ENCODE data around the gene FOXO6.
A peak's percentile ranks its signal among the peaks of the same experiment; 100 is the strongest.

The FOXO6 gene

GRCh38 chr1:41368366-41368765 is 7.1 kb downstream of the FOXO6 start:
- H3K4ac ChIP-seq (ENCODE audit: low read length), result no peak overlapping the region

DNA sequence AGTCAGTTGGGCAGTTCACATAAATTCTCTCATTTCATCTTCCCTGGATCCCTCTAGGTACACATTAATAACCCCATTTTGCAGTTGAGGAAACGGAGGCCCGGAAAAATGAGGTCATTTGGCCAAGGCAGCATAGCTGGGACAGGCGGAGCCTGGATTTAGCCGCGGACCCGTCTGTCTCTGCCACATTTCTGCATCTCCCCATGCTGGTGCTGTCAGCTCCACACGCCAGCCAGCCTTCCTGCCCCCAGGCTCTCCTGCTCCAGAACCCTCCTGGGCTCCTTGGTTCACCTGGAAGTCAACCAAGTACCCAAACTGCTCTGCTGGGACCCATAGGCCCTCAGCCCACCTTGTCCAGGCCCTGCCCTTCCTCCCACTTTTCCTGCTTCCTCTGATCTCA is 7.6 kb downstream of the FOXO6 start:
- no peak overlapping the region for H3K9ac ChIP-seq (ENCODE audit: low read depth, low read length, poor library complexity)
- H4K91ac ChIP-seq (ENCODE audit: low read depth, low read length, poor library complexity), result no peak overlapping the region
- peak overlapping the region; percentile 53 for H3K18ac ChIP-seq (ENCODE audit: low read length)
- no peak overlapping the region for H3K4ac ChIP-seq (ENCODE audit: low read length)
- H4K8ac ChIP-seq (ENCODE audit: low read depth, low read length), result no peak overlapping the region
- H3K4me1 ChIP-seq (ENCODE audit: control insufficient read depth in 2 of 2, insufficient read depth in 1 of 2, low read depth in 1 of 2, low read length in 2 of 2), result peaks cover 25 to 33% of the 10 kb centered on the region in 2 donors
- peak overlapping the region; percentile 0 for H2AK5ac ChIP-seq (ENCODE audit: low read depth, low read length)
- no peak overlapping the region for H2BK12ac ChIP-seq (ENCODE audit: low read length)
- DNase-seq (ENCODE audit: low spot score), result no peak
- H2BK15ac ChIP-seq (ENCODE audit: low read length), result no peak overlapping the region
- peaks cover 0 to 64% (median 38%) of the 10 kb centered on the region in 3 experiments for H3K27me3 ChIP-seq (ENCODE audit: control insufficient read depth in 3 of 3, insufficient read depth in 3 of 3, low read depth in 1 of 3, low read length in 3 of 3)
- peaks cover 0 to 2% of the 10 kb centered on the region in 2 donors for H3K9me3 ChIP-seq (replicated peaks in 1 of 2; ENCODE audit: control insufficient read depth in 2 of 2, insufficient read depth in 1 of 2, low read depth in 1 of 2, low read length in 2 of 2)
- no peak overlapping the region for H3K4me2 ChIP-seq (ENCODE audit: insufficient read depth, low read length, poor library complexity, severe bottlenecking)
- H2BK120ac ChIP-seq (ENCODE audit: low read depth, low read length), result no peak overlapping the region
- no peak overlapping the region for H3K27ac ChIP-seq (replicated peaks; ENCODE audit: low read length)
- no peak overlapping the region for H2AFZ ChIP-seq (ENCODE audit: low read length)
- H3K36me3 ChIP-seq (replicated peaks in 1 of 2; ENCODE audit: control insufficient read depth in 2 of 2, insufficient read depth in 2 of 2, low read length in 2 of 2), result no peaks in the 10 kb centered on the region
- WGBS, 2 donors (ENCODE audit: extremely low coverage in 2 of 2, insufficient read length in 2 of 2, insufficient replicate concordance in 1 of 2), result no CpG with 5 or more reads among the region's 7 CpGs
- H2BK5ac ChIP-seq (ENCODE audit: low read length), result no peak overlapping the region
- H3K23ac ChIP-seq (ENCODE audit: low read depth, low read length, poor library complexity), result no peak overlapping the region
- no peaks in the 10 kb centered on the region for H3K79me1 ChIP-seq (ENCODE audit: low read depth, low read length)
- H3K14ac ChIP-seq (ENCODE audit: low read length), result no peak overlapping the region
- H3K4me3 ChIP-seq (ENCODE audit: low read length in 2 of 2), result no peak overlapping the region

More at GRCh38 chr1:41368366-41368765, 7.1 kb downstream of the FOXO6 start:
- Histone ChIP-seq H3K4me3 (ENCODE audit: low read length in 2 of 2) (no peak overlapping the region), H2BK5ac (ENCODE audit: low read length) (no peak overlapping the region), H3K23ac (ENCODE audit: low read depth, low read length, poor library complexity) (no peak overlapping the region), H2AFZ (ENCODE audit: low read length) (no peak overlapping the region), H3K27ac (replicated peaks; ENCODE audit: low read length) (no peak overlapping the region), H3K36me3 (replicated peaks in 1 of 2; ENCODE audit: control insufficient read depth in 2 of 2, insufficient read depth in 2 of 2, low read length in 2 of 2) (no peaks in the 10 kb centered on the region), H3K4me2 (ENCODE audit: insufficient read depth, low read length, poor library complexity, severe bottlenecking) (no peak overlapping the region), H2AK5ac (ENCODE audit: low read depth, low read length) (peak overlapping the region; percentile 60), H4K91ac (ENCODE audit: low read depth, low read length, poor library complexity) (no peak overlapping the region), H3K18ac (ENCODE audit: low read length) (no peak overlapping the region), H2BK12ac (ENCODE audit: low read length) (peak overlapping the region; percentile 7), H3K9me3 (replicated peaks in 1 of 2; ENCODE audit: control insufficient read depth in 2 of 2, insufficient read depth in 1 of 2, low read depth in 1 of 2, low read length in 2 of 2) (peaks cover 0 to 2% of the 10 kb centered on the region in 2 donors), H3K27me3 (ENCODE audit: control insufficient read depth in 3 of 3, insufficient read depth in 3 of 3, low read depth in 1 of 3, low read length in 3 of 3) (peaks cover 0 to 68% (median 42%) of the 10 kb centered on the region in 3 experiments), H2BK15ac (ENCODE audit: low read length) (no peak overlapping the region), H3K4me1 (ENCODE audit: control insufficient read depth in 2 of 2, insufficient read depth in 1 of 2, low read depth in 1 of 2, low read length in 2 of 2) (peaks cover 25 to 33% of the 10 kb centered on the region in 2 donors), H3K14ac (ENCODE audit: low read length) (no peak overlapping the region), H2BK120ac (ENCODE audit: low read depth, low read length) (peak overlapping the region; percentile 18), H4K8ac (ENCODE audit: low read depth, low read length) (no peak overlapping the region), H3K9ac (ENCODE audit: low read depth, low read length, poor library complexity) (no peak overlapping the region), H3K79me1 (ENCODE audit: low read depth, low read length) (no peaks in the 10 kb centered on the region)
- no peak for DNase-seq (ENCODE audit: low spot score)
- no CpG with 5 or more reads among the region's 1 CpG for WGBS, 2 donors (ENCODE audit: extremely low coverage in 2 of 2, insufficient read length in 2 of 2, insufficient replicate concordance in 1 of 2)

DNA sequence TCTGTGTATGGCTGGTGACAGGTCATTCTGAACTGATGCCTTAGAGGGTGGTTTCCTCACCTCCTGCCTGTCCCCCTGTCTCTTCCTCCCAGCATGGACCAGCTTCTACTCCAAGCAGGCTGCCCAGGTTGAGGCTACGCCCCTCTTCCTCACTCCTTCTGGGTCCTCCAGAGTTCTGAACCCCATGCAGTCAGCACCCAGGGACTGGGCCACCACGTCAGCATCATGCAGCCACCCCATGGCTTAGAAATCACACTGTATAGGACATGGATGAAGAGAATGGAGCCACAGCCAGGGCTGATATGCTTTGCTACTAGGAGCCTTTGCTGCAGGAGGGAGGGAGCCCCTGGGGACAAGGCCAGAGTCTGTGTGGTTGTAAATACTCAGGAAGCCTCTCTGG is 8.3 kb downstream of the FOXO6 start:
- peak overlapping the region; percentile 56 for H2BK15ac ChIP-seq (ENCODE audit: low read length)
- no peaks in the 10 kb centered on the region for H3K79me1 ChIP-seq (ENCODE audit: low read depth, low read length)
- no peak overlapping the region for H3K9ac ChIP-seq (ENCODE audit: low read depth, low read length, poor library complexity)
- no CpG with 5 or more reads among the region's 2 CpGs for WGBS, 2 donors (ENCODE audit: extremely low coverage in 2 of 2, insufficient read length in 2 of 2, insufficient replicate concordance in 1 of 2)
- peak overlapping the region; percentile 86 for H2AK5ac ChIP-seq (ENCODE audit: low read depth, low read length)
- DNase-seq (ENCODE audit: low spot score), result no peak
- no peak overlapping the region for H3K14ac ChIP-seq (ENCODE audit: low read length)
- no peak overlapping the region for H4K8ac ChIP-seq (ENCODE audit: low read depth, low read length)
- peaks cover 25 to 33% of the 10 kb centered on the region in 2 donors for H3K4me1 ChIP-seq (ENCODE audit: control insufficient read depth in 2 of 2, insufficient read depth in 1 of 2, low read depth in 1 of 2, low read length in 2 of 2)
- H2AFZ ChIP-seq (ENCODE audit: low read length), result no peak overlapping the region
- no peak overlapping the region for H2BK12ac ChIP-seq (ENCODE audit: low read length)
- H3K4me3 ChIP-seq (ENCODE audit: low read length in 2 of 2), result no peak overlapping the region
- no peak overlapping the region for H3K27ac ChIP-seq (replicated peaks; ENCODE audit: low read length)
- peak overlapping the region; percentile 77 for H3K18ac ChIP-seq (ENCODE audit: low read length)
- H3K23ac ChIP-seq (ENCODE audit: low read depth, low read length, poor library complexity), result no peak overlapping the region
- no peak overlapping the region for H2BK120ac ChIP-seq (ENCODE audit: low read depth, low read length)
- no peak overlapping the region for H2BK5ac ChIP-seq (ENCODE audit: low read length)
- peaks cover 0 to 2% of the 10 kb centered on the region in 2 donors for H3K9me3 ChIP-seq (replicated peaks in 1 of 2; ENCODE audit: control insufficient read depth in 2 of 2, insufficient read depth in 1 of 2, low read depth in 1 of 2, low read length in 2 of 2)
- no peak overlapping the region for H3K4ac ChIP-seq (ENCODE audit: low read length)
- H3K4me2 ChIP-seq (ENCODE audit: insufficient read depth, low read length, poor library complexity, severe bottlenecking), result no peak overlapping the region
- no peak overlapping the region for H4K91ac ChIP-seq (ENCODE audit: low read depth, low read length, poor library complexity)
- peaks cover 0 to 63% (median 32%) of the 10 kb centered on the region in 3 experiments for H3K27me3 ChIP-seq (ENCODE audit: control insufficient read depth in 3 of 3, insufficient read depth in 3 of 3, low read depth in 1 of 3, low read length in 3 of 3)
- no peaks in the 10 kb centered on the region for H3K36me3 ChIP-seq (replicated peaks in 1 of 2; ENCODE audit: control insufficient read depth in 2 of 2, insufficient read depth in 2 of 2, low read length in 2 of 2)

DNA sequence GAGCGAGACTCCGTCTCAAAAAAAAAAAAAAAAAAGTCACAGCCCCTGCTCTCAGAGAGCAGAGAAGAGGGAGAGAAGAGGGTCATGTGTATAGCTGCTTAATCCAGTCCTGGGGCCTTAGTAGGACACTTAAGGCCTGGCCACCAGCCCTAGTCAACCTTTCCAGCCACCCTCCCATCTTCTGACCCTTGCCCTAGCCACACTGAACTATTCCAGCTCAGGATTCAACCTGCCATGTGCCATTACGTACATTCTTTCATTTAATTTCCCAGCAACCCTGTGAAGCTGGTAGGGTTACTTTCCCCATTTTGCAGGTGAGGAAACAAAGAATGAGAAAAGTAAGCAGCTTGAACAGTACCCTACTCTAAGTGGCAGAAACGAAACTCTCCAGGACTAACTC is 9.0 kb downstream of the FOXO6 start:
- DNase-seq (ENCODE audit: low spot score), result no peak
- H2AFZ ChIP-seq (ENCODE audit: low read length), result no peak overlapping the region
- peaks cover 0 to 2% of the 10 kb centered on the region in 2 donors for H3K9me3 ChIP-seq (replicated peaks in 1 of 2; ENCODE audit: control insufficient read depth in 2 of 2, insufficient read depth in 1 of 2, low read depth in 1 of 2, low read length in 2 of 2)
- peaks cover 0 to 58% (median 27%) of the 10 kb centered on the region in 3 experiments for H3K27me3 ChIP-seq (ENCODE audit: control insufficient read depth in 3 of 3, insufficient read depth in 3 of 3, low read depth in 1 of 3, low read length in 3 of 3)
- no peak overlapping the region for H2BK15ac ChIP-seq (ENCODE audit: low read length)
- H2BK12ac ChIP-seq (ENCODE audit: low read length), result no peak overlapping the region
- no peak overlapping the region for H3K14ac ChIP-seq (ENCODE audit: low read length)
- peaks cover 25 to 32% of the 10 kb centered on the region in 2 donors for H3K4me1 ChIP-seq (ENCODE audit: control insufficient read depth in 2 of 2, insufficient read depth in 1 of 2, low read depth in 1 of 2, low read length in 2 of 2)
- H2BK5ac ChIP-seq (ENCODE audit: low read length), result no peak overlapping the region
- H3K4ac ChIP-seq (ENCODE audit: low read length), result no peak overlapping the region
- H2BK120ac ChIP-seq (ENCODE audit: low read depth, low read length), result no peak overlapping the region
- no peaks in the 10 kb centered on the region for H3K36me3 ChIP-seq (replicated peaks in 1 of 2; ENCODE audit: control insufficient read depth in 2 of 2, insufficient read depth in 2 of 2, low read length in 2 of 2)
- H3K4me3 ChIP-seq (ENCODE audit: low read length in 2 of 2), result no peak overlapping the region
- H3K79me1 ChIP-seq (ENCODE audit: low read depth, low read length), result no peaks in the 10 kb centered on the region
- H2AK5ac ChIP-seq (ENCODE audit: low read depth, low read length), result no peak overlapping the region
- H4K91ac ChIP-seq (ENCODE audit: low read depth, low read length, poor library complexity), result no peak overlapping the region
- H3K27ac ChIP-seq (replicated peaks; ENCODE audit: low read length), result no peak overlapping the region
- H3K18ac ChIP-seq (ENCODE audit: low read length), result no peak overlapping the region
- H3K9ac ChIP-seq (ENCODE audit: low read depth, low read length, poor library complexity), result no peak overlapping the region
- H3K4me2 ChIP-seq (ENCODE audit: insufficient read depth, low read length, poor library complexity, severe bottlenecking), result no peak overlapping the region
- WGBS, 2 donors (ENCODE audit: extremely low coverage in 2 of 2, insufficient read length in 2 of 2, insufficient replicate concordance in 1 of 2), result no CpG with 5 or more reads among the region's 4 CpGs
- no peak overlapping the region for H4K8ac ChIP-seq (ENCODE audit: low read depth, low read length)
- H3K23ac ChIP-seq (ENCODE audit: low read depth, low read length, poor library complexity), result no peak overlapping the region
